ENCODE measurements around the gene ENO4. TPM values are rescaled to one million over a fixed set of nuclear protein-coding genes. Genes with fewer than 3 reads are reported as not detected.

The ENO4 gene, protein sequence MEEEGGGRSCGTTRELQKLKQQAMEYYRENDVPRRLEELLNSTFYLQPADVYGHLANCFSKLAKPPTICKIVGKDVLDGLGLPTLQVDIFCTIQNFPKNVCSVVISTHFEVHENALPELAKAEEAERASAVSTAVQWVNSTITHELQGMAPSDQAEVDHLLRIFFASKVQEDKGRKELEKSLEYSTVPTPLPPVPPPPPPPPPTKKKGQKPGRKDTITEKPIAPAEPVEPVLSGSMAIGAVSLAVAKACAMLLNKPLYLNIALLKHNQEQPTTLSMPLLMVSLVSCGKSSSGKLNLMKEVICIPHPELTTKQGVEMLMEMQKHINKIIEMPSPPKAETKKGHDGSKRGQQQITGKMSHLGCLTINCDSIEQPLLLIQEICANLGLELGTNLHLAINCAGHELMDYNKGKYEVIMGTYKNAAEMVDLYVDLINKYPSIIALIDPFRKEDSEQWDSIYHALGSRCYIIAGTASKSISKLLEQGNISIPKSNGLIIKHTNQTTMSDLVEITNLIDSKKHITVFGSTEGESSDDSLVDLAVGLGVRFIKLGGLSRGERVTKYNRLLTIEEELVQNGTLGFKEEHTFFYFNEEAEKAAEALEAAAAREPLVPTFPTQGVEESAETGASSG
- 0.07 TPM in 1 of 2 replicates, not detected in the other for total RNA-seq

DNA sequence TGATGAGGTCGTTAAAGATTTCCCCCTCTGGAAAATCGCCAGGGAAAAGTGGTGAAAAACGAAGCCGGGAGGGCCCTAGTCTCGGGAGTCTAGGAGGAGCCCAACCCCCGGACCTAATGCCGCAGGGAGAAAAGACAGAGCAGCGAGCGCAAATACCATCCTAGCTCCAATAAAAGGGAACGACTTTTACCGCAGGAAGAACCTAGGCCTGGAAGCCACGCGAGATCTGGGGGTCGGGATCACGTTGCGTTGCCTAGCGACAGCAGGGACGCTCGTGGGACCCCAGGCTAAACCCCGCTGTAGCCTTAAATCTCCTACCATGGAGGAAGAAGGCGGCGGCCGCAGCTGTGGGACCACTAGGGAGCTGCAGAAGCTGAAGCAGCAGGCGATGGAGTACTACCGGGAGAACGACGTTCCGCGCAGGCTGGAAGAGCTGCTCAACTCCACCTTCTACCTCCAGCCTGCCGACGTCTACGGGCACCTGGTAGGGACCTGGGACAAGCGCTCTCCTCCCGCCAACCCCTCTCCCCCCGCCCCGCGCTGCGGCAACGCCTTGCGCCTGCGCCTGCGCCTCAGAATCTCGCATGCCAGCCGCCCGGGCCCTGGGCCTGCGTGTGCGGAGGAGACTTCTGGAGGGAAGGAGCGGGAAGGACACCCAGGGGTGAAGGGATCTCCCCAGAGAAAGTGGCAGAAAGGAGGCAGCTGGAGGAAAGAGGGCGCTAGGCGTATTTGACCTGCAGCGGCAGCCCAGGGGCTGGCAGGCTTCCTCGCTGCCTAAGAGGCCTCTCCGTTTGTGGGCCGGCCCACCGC lies at the start of gene ENO4:
TSS of gene ENO4 (plus strand) at position 252 of the 810 bp plus-strand sequence. CDS start at position 320, 68 bp downstream.
- CTCF ChIA-PET: interaction anchor here (1.2 to 1.7 kb wide), 2 partner anchors 62 to 326 kb away, joined by 3 to 7 read pairs; no protein-coding TSS in a partner anchor
- intact Hi-C loops (cut with micrococcal nuclease): loop anchor here (2.0 to 10.0 kb wide), 3 partner anchors 525 to 1493 kb away; partner anchors contain the start of genes FAM204A, PDZD8 and RAB11FIP2
- no peaks in the 10 kb centered on the region for H3K36me3 Mint-ChIP-seq (ENCODE audit: low read depth)
- DNase-seq (peak; percentile 44), ATAC-seq (ENCODE audit: low read depth) (peak; percentile 58)
- peaks cover 39% of the 10 kb centered on the region for H3K4me1 Mint-ChIP-seq
- H3K27ac Mint-ChIP-seq: peak within 1 kb of the TSS; percentile 90
- H3K9me3 Mint-ChIP-seq: no peaks in the 10 kb centered on the region
- TF ChIP-seq, protein P1, sequence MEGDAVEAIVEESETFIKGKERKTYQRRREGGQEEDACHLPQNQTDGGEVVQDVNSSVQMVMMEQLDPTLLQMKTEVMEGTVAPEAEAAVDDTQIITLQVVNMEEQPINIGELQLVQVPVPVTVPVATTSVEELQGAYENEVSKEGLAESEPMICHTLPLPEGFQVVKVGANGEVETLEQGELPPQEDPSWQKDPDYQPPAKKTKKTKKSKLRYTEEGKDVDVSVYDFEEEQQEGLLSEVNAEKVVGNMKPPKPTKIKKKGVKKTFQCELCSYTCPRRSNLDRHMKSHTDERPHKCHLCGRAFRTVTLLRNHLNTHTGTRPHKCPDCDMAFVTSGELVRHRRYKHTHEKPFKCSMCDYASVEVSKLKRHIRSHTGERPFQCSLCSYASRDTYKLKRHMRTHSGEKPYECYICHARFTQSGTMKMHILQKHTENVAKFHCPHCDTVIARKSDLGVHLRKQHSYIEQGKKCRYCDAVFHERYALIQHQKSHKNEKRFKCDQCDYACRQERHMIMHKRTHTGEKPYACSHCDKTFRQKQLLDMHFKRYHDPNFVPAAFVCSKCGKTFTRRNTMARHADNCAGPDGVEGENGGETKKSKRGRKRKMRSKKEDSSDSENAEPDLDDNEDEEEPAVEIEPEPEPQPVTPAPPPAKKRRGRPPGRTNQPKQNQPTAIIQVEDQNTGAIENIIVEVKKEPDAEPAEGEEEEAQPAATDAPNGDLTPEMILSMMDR (IDR thresholded peaks at IDR 0.05): no peak
- H3K27me3 Mint-ChIP-seq: peaks cover 13% of the 10 kb centered on the region
- H3K4me3 Mint-ChIP-seq: peak within 1 kb of the TSS; percentile 86
- POLR2A ChIA-PET: no interaction called here

DNA sequence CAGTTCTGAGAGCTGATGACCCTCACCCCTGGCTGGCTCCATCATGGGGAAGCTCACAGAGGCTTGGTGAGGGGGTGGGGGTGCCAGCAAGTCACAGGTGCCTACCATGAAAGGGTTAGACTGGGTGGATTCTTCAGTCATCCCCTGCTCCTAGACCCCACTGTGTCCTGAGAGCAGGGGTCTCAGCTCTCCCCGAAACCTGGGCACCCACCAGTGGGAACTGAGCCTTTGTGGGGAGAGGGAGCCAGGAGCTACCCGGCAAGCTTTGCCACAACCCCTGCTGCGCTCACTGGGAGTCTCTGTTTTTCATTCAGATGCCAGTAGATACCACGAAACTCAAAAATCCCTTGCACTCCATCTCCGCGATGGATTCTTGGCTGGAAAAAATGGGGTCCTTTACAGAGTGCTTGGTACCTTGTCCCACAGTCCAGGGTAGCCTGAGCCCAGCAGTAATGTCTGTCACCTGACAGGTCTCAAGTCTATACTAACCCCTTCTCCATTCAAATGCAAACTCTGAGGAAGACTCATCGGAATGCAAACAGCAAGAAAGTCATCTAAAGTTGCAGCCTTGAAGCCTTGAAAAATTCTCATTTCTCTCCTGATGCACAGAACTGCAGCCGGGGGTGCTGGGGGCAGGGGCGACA lies 48.9 kb upstream of the ENO4 start:
- TF ChIP-seq, protein P1 (IDR thresholded peaks at IDR 0.05): no peak
- H3K36me3 Mint-ChIP-seq (ENCODE audit: low read depth): no peaks in the 10 kb centered on the region
- intact Hi-C loops (cut with micrococcal nuclease): no loop called here
- no peaks in the 10 kb centered on the region for H3K27me3 Mint-ChIP-seq
- no peak overlapping the region for H3K27ac Mint-ChIP-seq
- H3K9me3 Mint-ChIP-seq: no peaks in the 10 kb centered on the region
- DNase-seq: no peak
- no peak overlapping the region for H3K4me3 Mint-ChIP-seq
- CTCF ChIA-PET: interaction anchor here (1.6 to 2.1 kb wide), 3 partner anchors 12 to 374 kb away, joined by 3 to 15 read pairs (median 5); no protein-coding TSS in a partner anchor
- no peak for ATAC-seq (ENCODE audit: low read depth)
- POLR2A ChIA-PET: no interaction called here
- H3K4me1 Mint-ChIP-seq: no peaks in the 10 kb centered on the region

- ChIA-PET POLR2A (no interaction called here), CTCF (interaction anchor here (1.0 to 1.6 kb wide), 2 partner anchors 14 to 364 kb away, joined by 3 read pairs; no protein-coding TSS in a partner anchor)
- TF ChIP-seq, protein P1 (IDR thresholded peaks at IDR 0.05): no peak
- ATAC-seq (ENCODE audit: low read depth): no peak
- no peaks in the 10 kb centered on the region for H3K4me1 Mint-ChIP-seq
- intact Hi-C loops (cut with micrococcal nuclease): no loop called here
- H3K27ac Mint-ChIP-seq: no peak overlapping the region
- no peaks in the 10 kb centered on the region for H3K36me3 Mint-ChIP-seq (ENCODE audit: low read depth)
- no peaks in the 10 kb centered on the region for H3K27me3 Mint-ChIP-seq
- DNase-seq: no peak
- no peak overlapping the region for H3K4me3 Mint-ChIP-seq
- H3K9me3 Mint-ChIP-seq: no peaks in the 10 kb centered on the region
Observed at GRCh38 chr10:116801658-116802057, 47.6 kb upstream of the ENO4 start.

DNA sequence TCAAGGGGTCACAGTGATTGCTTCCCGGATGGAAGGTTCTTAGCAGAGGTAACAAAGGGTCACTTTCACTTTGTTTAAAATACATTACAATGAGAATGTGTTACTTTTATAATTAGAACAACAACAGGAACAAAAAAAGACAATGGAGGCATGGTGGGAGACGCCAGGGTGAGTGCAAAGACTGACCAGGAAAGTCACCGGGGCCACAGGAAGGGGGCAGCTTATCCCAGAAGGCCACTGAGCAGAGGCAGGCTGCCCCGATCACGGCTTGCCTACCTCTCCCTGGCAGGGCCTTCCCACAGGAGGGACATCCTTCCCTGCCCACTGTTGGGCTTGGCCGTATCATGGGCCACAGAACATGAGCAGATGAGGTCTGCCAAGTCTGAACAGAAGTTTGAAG lies 46.8 kb upstream of the ENO4 start:
- no peak for DNase-seq
- Mint-ChIP-seq H3K27me3 (no peaks in the 10 kb centered on the region), H3K4me3 (no peak overlapping the region), H3K4me1 (no peaks in the 10 kb centered on the region), H3K27ac (no peak overlapping the region), H3K36me3 (ENCODE audit: low read depth) (no peaks in the 10 kb centered on the region), H3K9me3 (no peaks in the 10 kb centered on the region)
- ChIA-PET CTCF (interaction anchor here (1.6 kb wide), 1 partner anchor 15 kb away, joined by 3 read pairs; no protein-coding TSS in a partner anchor), POLR2A (no interaction called here)
- TF ChIP-seq, protein P1 (IDR thresholded peaks at IDR 0.05): no peak
- intact Hi-C loops (cut with micrococcal nuclease): no loop called here
- ATAC-seq (ENCODE audit: low read depth): no peak
